H1 (cell line): ENCODE results near the gene THOP1. TPM values are rescaled to one million over a fixed set of nuclear protein-coding genes. Genes with fewer than 3 reads are reported as not detected.

Experiments used
- CTCF ChIA-PET: fragments of 300-600 bp; sonication (Branson Sonifier 250); formaldehyde crosslinking; loops from one replicate; lab custom pipeline; 2021; ENCODE audit not compliant: partially characterized antibody; lab: Charles Lee
- POLR2A ChIA-PET: fragments of 300-600 bp; sonication (Branson Sonifier 250); formaldehyde crosslinking; loops from one replicate; lab custom pipeline; 2021; ENCODE audit warnings: inconsistent platforms; ENCODE audit not compliant: partially characterized antibody; lab: Charles Lee
- DNase-seq, 2 experiments: peaks; one replicate each; pipeline versions ENCODE4 v3.0.0 to v3.0.0-alpha.2; 2010 to 2022; ENCODE audit warnings: low spot score in 2 of 2, low read depth in 1 of 2, mixed read lengths in 1 of 2
- FAIRE-seq: peaks from 2 replicates; lab custom pipeline; 2011; peaks lifted over from hg19 to GRCh38; lab: Jason Lieb, UNC
- H2AFZ ChIP-seq: 2 replicates; pipeline ENCODE4 v1.8.1; 2012; ENCODE audit warnings: low read length, inconsistent platforms
- H2AK5ac ChIP-seq: 2 replicates; pipeline ENCODE4 v1.6.1; 2013; ENCODE audit warnings: low read depth, low read length
- H2BK120ac ChIP-seq: replicated peaks from 2 replicates; pipeline ENCODE3; 2013; ENCODE audit warnings: low read depth, low read length, inconsistent platforms
- H2BK12ac ChIP-seq: 2 replicates; pipeline ENCODE4 v1.6.1; 2013; ENCODE audit warnings: low read depth, low read length
- H2BK15ac ChIP-seq: 2 replicates; pipeline ENCODE4 v1.6.1; 2013; ENCODE audit warnings: low read length
- H2BK20ac ChIP-seq: 2 replicates; pipeline ENCODE4 v1.6.1; 2013; ENCODE audit warnings: low read length
- H2BK5ac ChIP-seq: 2 replicates; pipeline ENCODE4 v1.6.1; 2013; ENCODE audit warnings: low read depth, low read length
- H3K14ac ChIP-seq: 2 replicates; pipeline ENCODE4 v1.6.1; 2013; ENCODE audit warnings: inconsistent platforms; ENCODE audit not compliant: insufficient read length
- H3K18ac ChIP-seq: 2 replicates; pipeline ENCODE4 v1.6.1; 2013; ENCODE audit warnings: low read length; ENCODE audit errors: extremely low read depth
- H3K23ac ChIP-seq: 2 replicates; pipeline ENCODE4 v1.6.1; 2013; ENCODE audit warnings: inconsistent platforms; ENCODE audit not compliant: insufficient read length
- H3K23me2 ChIP-seq: 2 replicates; pipeline ENCODE4 v1.6.1; 2013; ENCODE audit warnings: low read depth, low read length
- H3K27ac ChIP-seq: 2 replicates; pipeline ENCODE4 v1.6.1; 2011; ENCODE audit warnings: low read depth, low read length, inconsistent platforms
- H3K27me3 ChIP-seq, 4 experiments: replicated peaks in 1 of 4; 1 replicate in 1 of 4; 2 replicates in 3 of 4; pipeline versions ENCODE4 v1.6.1 to v1.8.1; 2011 to 2013; ENCODE audit warnings: low read length in 3 of 4, mild to moderate bottlenecking in 3 of 4, inconsistent platforms in 2 of 4, mixed read lengths in 2 of 4, moderate library complexity in 1 of 4; ENCODE audit not compliant: control insufficient read depth in 3 of 4, insufficient read depth in 3 of 4; ENCODE audit errors: extremely low read depth in 1 of 4
- H3K36me3 ChIP-seq, 4 experiments: 2 replicates each; pipeline versions ENCODE4 v1.6.1 to v1.8.1; 2011 to 2013; ENCODE audit warnings: mild to moderate bottlenecking in 4 of 4, low read length in 3 of 4, moderate library complexity in 2 of 4, control low read depth in 1 of 4, inconsistent platforms in 1 of 4; ENCODE audit not compliant: insufficient read depth in 4 of 4, control insufficient read depth in 2 of 4
- H3K4ac ChIP-seq: replicated peaks from 2 replicates; pipeline ENCODE3; 2013; ENCODE audit warnings: low read length, low read depth, mixed read lengths, inconsistent platforms; ENCODE audit not compliant: insufficient read length
- H3K4me1 ChIP-seq, 4 experiments: replicated peaks in 1 of 4; 1 replicate in 1 of 4; 2 replicates in 3 of 4; pipeline versions ENCODE4 v1.6.1 to v1.8.1; 2011 to 2013; ENCODE audit warnings: low read length in 3 of 4, inconsistent platforms in 2 of 4, mixed read lengths in 1 of 4; ENCODE audit not compliant: insufficient read depth in 4 of 4, control insufficient read depth in 3 of 4
- H3K4me2 ChIP-seq, 2 experiments: 2 replicates each; pipeline versions ENCODE4 v1.6.1 to v1.8.1; 2011 to 2013; ENCODE audit warnings: low read depth in 2 of 2, low read length in 2 of 2, control low read depth in 1 of 2, inconsistent platforms in 1 of 2, mild to moderate bottlenecking in 1 of 2; ENCODE audit not compliant: insufficient read depth in 1 of 2
- H3K4me3 ChIP-seq, 4 experiments: fragments of 200-600, 300-600 bp in 1 of 4; sonication (generic), shearing (Covaris generic), sonication (Bioruptor Twin) in 1 of 4; 2 replicates each; pipeline versions ENCODE4 v1.5.1 to v1.8.1; 2011 to 2016; ENCODE audit warnings: low read length in 4 of 4, low read depth in 3 of 4, control low read depth in 2 of 4, inconsistent platforms in 2 of 4, mild to moderate bottlenecking in 2 of 4, mixed read lengths in 1 of 4, moderate library complexity in 1 of 4; ENCODE audit not compliant: insufficient read depth in 2 of 4; ENCODE audit errors: extremely low read depth in 1 of 4
- H3K56ac ChIP-seq: replicated peaks from 2 replicates; pipeline ENCODE3; 2013; ENCODE audit warnings: low read depth, mild to moderate bottlenecking, mixed read lengths, low read length, inconsistent platforms; ENCODE audit not compliant: insufficient read length
- H3K79me1 ChIP-seq: 2 replicates; pipeline ENCODE4 v1.6.1; 2013; ENCODE audit warnings: low read depth, low read length, control low read depth
- H3K79me2 ChIP-seq, 2 experiments: 2 replicates each; pipeline versions ENCODE4 v1.6.1 to v1.8.1; 2012 to 2013; ENCODE audit warnings: low read length in 2 of 2, mild to moderate bottlenecking in 2 of 2, inconsistent platforms in 1 of 2; ENCODE audit not compliant: insufficient read depth in 2 of 2, control insufficient read depth in 1 of 2
- H3K9ac ChIP-seq, 4 experiments: replicated peaks in 1 of 4; 1 replicate in 1 of 4; 2 replicates in 3 of 4; pipeline versions ENCODE4 v1.6.1 to v1.8.1; 2011 to 2013; ENCODE audit warnings: low read depth in 3 of 4, low read length in 3 of 4, control low read depth in 2 of 4, mild to moderate bottlenecking in 2 of 4, moderate library complexity in 2 of 4, inconsistent platforms in 1 of 4; ENCODE audit errors: extremely low read depth in 1 of 4
- H3K9me3 ChIP-seq, 2 experiments: 2 replicates each; pipeline versions ENCODE4 v1.6.1 to v1.8.1; 2012 to 2013; ENCODE audit warnings: mild to moderate bottlenecking in 2 of 2, moderate library complexity in 2 of 2, control low read depth in 1 of 2, inconsistent platforms in 1 of 2, low read depth in 1 of 2, low read length in 1 of 2, mixed read lengths in 1 of 2; ENCODE audit not compliant: insufficient read depth in 2 of 2
- H4K20me1 ChIP-seq, 2 experiments: replicated peaks in 1 of 2; 2 replicates each; pipeline versions ENCODE3 to v1.8.1; 2011 to 2013; ENCODE audit warnings: inconsistent platforms in 2 of 2, low read length in 2 of 2, mild to moderate bottlenecking in 1 of 2; ENCODE audit not compliant: insufficient read depth in 2 of 2, control insufficient read depth in 1 of 2
- H4K5ac ChIP-seq: 2 replicates; pipeline ENCODE4 v1.6.1; 2013; ENCODE audit warnings: low read length, low read depth, mixed read lengths, inconsistent platforms; ENCODE audit not compliant: insufficient read length
- H4K8ac ChIP-seq: 2 replicates; pipeline ENCODE4 v1.8.0; 2013; ENCODE audit warnings: mild to moderate bottlenecking, moderate library complexity, low read length, inconsistent platforms; ENCODE audit not compliant: insufficient read depth; ENCODE audit errors: extremely low read depth
- H4K91ac ChIP-seq: replicated peaks from 2 replicates; pipeline ENCODE3; 2013; ENCODE audit warnings: low read length, mixed read lengths, inconsistent platforms; ENCODE audit not compliant: insufficient read length
- BCL11A ChIP-seq, 2 experiments: IDR thresholded peaks; one replicate each; pipeline ENCODE4 v1.6.1; 2011; ENCODE audit warnings: low read depth in 2 of 2, low read length in 2 of 2, mild to moderate bottlenecking in 2 of 2
- E2F6 ChIP-seq: IDR thresholded peaks from 2 replicates; pipeline ENCODE4 v1.6.1; 2012; ENCODE audit warnings: inconsistent platforms
- PHF8 ChIP-seq: fragments of 200-600 bp; sonication (generic); conservative IDR thresholded peaks from 2 replicates; pipeline ENCODE4 v1.7.1; 2012; ENCODE audit warnings: low read depth, mild to moderate bottlenecking, inconsistent platforms, low read length, moderate library complexity
- RNF2 ChIP-seq: fragments of 200-900, 300-1000 bp; sonication (generic); IDR thresholded peaks from 2 replicates; pipeline ENCODE4 v1.7.1; 2016; ENCODE audit warnings: borderline replicate concordance, low read depth, mild to moderate bottlenecking, antibody characterized with exemption, low read length; ENCODE audit not compliant: poor library complexity, severe bottlenecking; ENCODE audit errors: missing control alignments
- SP1 ChIP-seq: IDR thresholded peaks from 2 replicates; pipeline ENCODE4 v1.6.1; 2011; ENCODE audit warnings: low read depth, low read length
- SP2 ChIP-seq: IDR thresholded peaks from 2 replicates; pipeline ENCODE4 v1.6.1; 2012; ENCODE audit warnings: mild to moderate bottlenecking, low read length, inconsistent platforms
- SUZ12 ChIP-seq: fragments of 200-600 bp; sonication (generic); IDR thresholded peaks from 2 replicates; pipeline ENCODE4 v1.6.1; 2012; ENCODE audit warnings: mild to moderate bottlenecking, inconsistent platforms, low read length, moderate library complexity, mixed read lengths
- whole genome bisulfite sequencing, 2 experiments: shearing (Covaris generic) in 1 of 2; methylation state at CpG; one replicate each; pipeline versions ENCODE4 v1.1.6 to v1.1.7; 2013 to 2015; ENCODE audit warnings: low lambda C conversion rate in 2 of 2, mixed read lengths in 2 of 2, inconsistent platforms in 1 of 2, low coverage in 1 of 2, missing lambda C conversion rate in 1 of 2; ENCODE audit not compliant: insufficient replicate concordance in 2 of 2, insufficient coverage in 1 of 2, insufficient read length in 1 of 2; ENCODE audit errors: extremely low coverage in 1 of 2, missing lambda C conversion rate in 1 of 2; 5-methylcytosine and 5-hydroxymethylcytosine counted together
- polyA plus RNA-seq, 7 experiments: library from polyadenylated mRNA; depleted of rRNA in 3 of 7; stranded (reverse) in 5 of 7; unstranded in 2 of 7; fragments of >200 nt in 5 of 7; fragments of 200-250 nt in 2 of 7; gene quantifications; 1 replicate in 5 of 7; 2 replicates in 1 of 7; 4 replicates in 1 of 7; pipeline versions ENCODE4 v1.2.1 to v1.2.3, GENCODE V29; 2011 to 2013; ENCODE audit warnings: missing spikeins in 2 of 7, mixed read lengths in 2 of 7
- total RNA-seq: library from RNA; stranded (reverse); fragmentation: NEBNext Ultra II Directional; extraction: Animal tissue kit (Norgen Biotek cat#: 25700); gene quantifications from 2 replicates; pipeline ENCODE4 v1.2.1, GENCODE V29; 2021

The THOP1 gene
- total and polyA plus RNA-seq, 2 of the 8 experiments (the other 6 are each of a cell fraction or from before 2014, with no cell fraction given), result 136 to 159 TPM

GRCh38 chr19:2810141-2811091 is 25.1 kb downstream of the THOP1 start:
- Histone ChIP-seq H3K27me3 (no peaks in the 10 kb centered on the region), H3K36me3 (peaks cover 13 to 76% (median 57%) of the 10 kb centered on the region in 4 experiments; a peak in 7 of 8 replicates), H3K9me3 (no peaks in the 10 kb centered on the region), H3K14ac (no peak overlapping the region), H4K91ac (no peak overlapping the region), H2BK15ac (no peak overlapping the region), H4K8ac (no peak overlapping the region), H3K18ac (no peak overlapping the region), H3K79me2 (no peaks in the 10 kb centered on the region), H4K20me1 (peaks cover 7 to 18% of the 10 kb centered on the region in 2 experiments), H2AK5ac (no peak overlapping the region), H3K23me2 (no peaks in the 10 kb centered on the region), H3K27ac (no peak overlapping the region), H3K4me1 (no peaks in the 10 kb centered on the region), H2BK5ac (no peak overlapping the region), H3K4me3 (no peak overlapping the region), H3K79me1 (no peaks in the 10 kb centered on the region), H3K23ac (no peak overlapping the region), H3K4me2 (no peak overlapping the region), H3K56ac (no peak overlapping the region), H2BK20ac (no peak overlapping the region), H2BK12ac (no peak overlapping the region), H2AFZ (no peak overlapping the region), H3K4ac (no peak overlapping the region), H2BK120ac (no peak overlapping the region), H3K9ac (no peak overlapping the region), H4K5ac (no peak overlapping the region)
- FAIRE-seq (no peak), DNase-seq (no peak)
- WGBS, 2 experiments, result 94% methylated on average over 40 of the region's 58 CpGs; no CpG with 5 or more reads in 1 of the 2 experiments
- ChIA-PET CTCF (interaction anchor here (0.6 to 1.2 kb wide), 3 partner anchors 13 to 334 kb away, joined by 3 to 4 read pairs (median 4); no protein-coding TSS in a partner anchor), POLR2A (interaction anchor here (1.0 to 1.6 kb wide), 3 partner anchors 11 to 29 kb away, joined by 3 to 6 read pairs (median 3); no protein-coding TSS in a partner anchor)
- TF ChIP-seq BCL11A (IDR thresholded peaks at IDR 0.05; ENCODE audit: low read depth in 2 of 2, low read length in 2 of 2), result no peak
- no peak for TF ChIP-seq SP1
- TF ChIP-seq SP2, result no peak
- no peak for TF ChIP-seq E2F6
- no peak for TF ChIP-seq PHF8
- no peak for TF ChIP-seq RNF2
- TF ChIP-seq SUZ12, result no peak
